ENCODE data around the gene PRSS27. TPM values are rescaled to one million over a fixed set of nuclear protein-coding genes. Genes with fewer than 3 reads are reported as not detected.
"Not testable (repeated sequence)": the region's sequence is repeated elsewhere in the genome, so short reads cannot be mapped to it uniquely, and the experiment has no call there.

Gene PRSS27
- total RNA-seq, 1 donor from 2014 or later, result 1.0 TPM

DNA sequence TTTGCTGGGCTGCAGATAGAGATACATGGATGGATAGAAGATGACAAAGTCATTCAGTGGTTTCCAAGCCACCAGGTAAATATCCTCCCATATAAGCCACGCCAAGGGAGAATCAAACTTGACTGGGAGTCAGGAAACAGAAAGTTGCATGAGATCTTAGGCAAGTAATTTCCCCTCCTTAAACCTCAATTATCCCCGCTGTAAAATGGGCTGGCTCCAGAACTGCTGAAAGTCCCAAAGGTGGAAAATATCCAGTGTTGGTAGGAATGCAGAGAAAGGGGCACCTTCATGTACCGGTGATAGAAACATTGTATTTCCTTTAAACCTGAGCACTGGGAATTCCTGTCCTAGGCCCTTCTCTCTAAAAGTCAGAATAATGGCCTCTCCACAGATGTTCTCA is 43.1 kb downstream of the PRSS27 start:
- intact Hi-C loops (cut with micrococcal nuclease), result not testable (repeated sequence)

DNA sequence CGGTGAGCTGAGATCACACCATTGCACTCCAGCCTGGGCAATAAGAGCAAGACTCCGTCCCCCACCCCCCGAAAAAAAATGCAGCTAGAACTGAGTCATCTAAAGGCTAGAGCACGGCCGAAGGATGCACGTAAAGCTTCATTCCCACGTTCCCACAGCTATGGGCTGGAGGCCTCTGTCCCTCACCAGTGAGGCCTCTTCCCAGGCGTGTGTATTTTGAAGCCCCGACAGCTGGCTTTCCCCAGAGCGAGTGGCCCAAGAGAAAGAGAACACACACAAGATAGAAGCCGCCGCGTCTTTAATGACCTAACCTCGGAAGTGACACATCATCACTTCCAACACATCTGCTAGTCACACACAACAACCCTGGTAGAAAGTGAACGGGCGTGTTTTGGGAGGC is 44.3 kb downstream of the PRSS27 start:
- intact Hi-C loops (cut with micrococcal nuclease), result no loop called here

DNA sequence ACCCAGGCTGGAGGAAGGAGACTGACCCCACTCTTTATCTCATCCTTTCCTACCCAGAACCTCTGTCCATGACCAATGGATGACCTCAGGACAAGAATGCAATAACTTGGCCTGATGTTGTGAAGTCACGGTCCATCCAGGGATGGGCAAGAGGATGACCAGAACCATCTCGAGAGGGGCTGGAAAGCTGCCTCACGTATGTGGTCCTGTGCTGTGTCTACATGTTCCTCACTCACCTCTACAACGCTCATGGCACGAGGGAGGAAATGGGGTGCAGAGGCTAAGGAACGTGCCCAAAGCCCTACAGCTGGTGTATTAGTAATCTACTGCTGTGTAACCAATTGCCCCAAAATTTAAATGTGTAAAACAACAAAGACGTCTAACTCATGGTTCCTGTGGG is 45.0 kb downstream of the PRSS27 start:
- intact Hi-C loops (cut with micrococcal nuclease), result no loop called here

DNA sequence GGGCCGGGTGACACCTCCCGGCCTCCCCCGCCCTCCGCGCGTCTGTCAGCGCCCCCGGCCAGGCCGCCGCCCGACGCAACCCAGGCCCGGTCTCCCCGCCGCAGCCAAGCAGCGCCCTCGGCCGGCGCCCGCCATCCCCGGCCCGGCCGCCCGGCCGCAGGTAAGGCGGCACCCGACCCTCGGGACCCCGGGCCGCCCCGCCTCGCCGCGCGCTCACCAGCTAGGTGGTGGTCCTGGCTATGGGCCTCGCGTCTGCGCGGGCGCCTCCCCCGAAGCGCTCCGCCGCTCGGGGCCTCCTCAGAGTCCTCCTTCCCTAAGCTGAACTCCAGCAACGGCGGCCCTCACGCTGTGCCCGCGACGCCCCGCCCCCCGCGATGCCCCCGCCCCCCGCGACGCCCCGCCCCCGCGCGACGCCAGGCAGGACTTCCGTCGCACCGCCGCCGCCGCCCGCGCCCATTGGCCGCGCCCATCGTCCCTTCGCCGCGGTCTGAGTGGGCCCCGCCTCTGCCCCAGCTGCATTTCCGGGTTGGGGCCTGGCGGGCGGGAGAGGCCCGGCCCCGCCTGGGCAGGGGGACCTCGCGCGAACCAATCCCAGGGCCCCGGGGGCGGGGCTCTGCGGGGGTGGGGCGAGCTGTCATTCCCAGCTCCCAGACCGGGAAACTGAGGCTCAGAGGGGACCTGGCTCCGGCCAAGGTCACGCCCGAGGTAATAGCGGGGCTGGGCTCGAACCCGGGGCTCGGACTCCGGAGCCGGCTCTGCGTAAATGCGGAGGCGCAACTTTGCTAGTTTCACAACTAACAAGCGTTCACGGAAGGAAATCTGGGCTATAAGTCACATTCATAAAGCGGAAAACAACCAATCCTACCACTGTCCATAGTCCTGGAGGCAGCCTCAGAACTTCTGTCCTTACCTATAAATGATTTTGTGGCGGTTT is 46.7 kb downstream of the PRSS27 start:
- intact Hi-C loops (cut with micrococcal nuclease), result loop anchor here (1.0 to 5.0 kb wide), 3 partner anchors 79 to 194 kb away; partner anchors contain the start of genes CEMP1 and SRRM2

DNA sequence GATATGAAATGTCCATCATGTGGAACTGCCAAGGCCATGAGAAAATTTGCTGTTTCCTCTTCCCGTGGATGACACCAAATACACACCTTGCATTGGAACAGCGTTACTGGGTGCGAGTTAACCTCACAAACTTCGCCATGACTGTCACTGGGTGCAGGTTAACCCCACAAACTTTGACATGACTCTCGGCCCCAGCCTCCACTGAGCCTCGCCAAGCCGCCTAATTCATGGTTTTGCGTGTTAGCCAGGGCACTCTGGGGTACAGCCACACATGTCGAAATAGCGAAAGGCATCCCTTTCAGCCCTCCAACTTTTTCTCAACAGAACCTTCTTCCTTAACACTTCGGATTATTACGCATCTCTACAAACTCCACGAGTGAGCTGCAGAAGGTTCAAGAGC is 48.3 kb downstream of the PRSS27 start:
- intact Hi-C loops (cut with micrococcal nuclease), result loop anchor here (5.0 kb wide), 2 partner anchors 139 to 196 kb away; partner anchors contain the start of gene CEMP1

DNA sequence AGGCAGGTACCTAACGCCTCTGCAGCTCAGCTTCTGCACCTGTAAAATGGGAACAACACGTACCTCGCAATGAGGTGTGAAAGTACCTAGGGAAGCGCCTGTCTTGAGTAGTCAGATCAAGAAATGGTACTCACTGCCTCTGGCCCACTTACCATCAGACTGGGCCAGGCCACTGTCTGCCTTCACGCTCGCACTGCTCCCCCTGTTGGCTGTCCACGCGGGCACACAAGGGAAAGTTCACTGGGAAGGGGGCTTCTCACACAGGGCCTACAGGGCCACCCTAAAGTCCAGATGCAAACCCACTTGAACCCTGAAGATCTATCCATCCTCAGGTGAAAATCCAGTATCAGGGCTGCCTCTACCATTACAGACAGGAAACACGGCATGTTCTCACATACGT is 48.8 kb downstream of the PRSS27 start:
- intact Hi-C loops (cut with micrococcal nuclease), result loop anchor here (5.0 kb wide), 2 partner anchors 139 to 196 kb away; partner anchors contain the start of gene CEMP1

DNA sequence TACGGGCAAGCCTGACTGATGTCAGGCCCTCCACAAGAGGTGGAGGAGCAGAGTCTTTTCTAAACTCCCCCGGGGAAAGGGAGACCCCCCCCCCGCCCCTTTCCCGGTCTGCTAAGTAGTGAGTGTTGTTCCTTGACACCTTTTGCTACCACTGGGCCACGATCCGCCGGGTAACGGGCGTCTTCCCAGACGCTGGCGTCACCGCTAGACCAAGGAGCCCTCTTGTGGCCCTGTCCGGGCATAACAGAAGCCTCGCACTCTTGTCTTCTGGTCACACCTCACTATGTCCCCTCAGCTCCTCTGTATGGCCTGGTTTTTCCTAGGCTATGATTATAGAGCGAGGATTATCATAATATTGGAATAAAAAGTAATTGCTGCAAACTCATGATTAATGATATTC is 50.0 kb downstream of the PRSS27 start:
- intact Hi-C loops (cut with micrococcal nuclease), result loop anchor here (5.0 kb wide), 2 partner anchors 138 to 197 kb away; partner anchors contain the start of gene CEMP1

DNA sequence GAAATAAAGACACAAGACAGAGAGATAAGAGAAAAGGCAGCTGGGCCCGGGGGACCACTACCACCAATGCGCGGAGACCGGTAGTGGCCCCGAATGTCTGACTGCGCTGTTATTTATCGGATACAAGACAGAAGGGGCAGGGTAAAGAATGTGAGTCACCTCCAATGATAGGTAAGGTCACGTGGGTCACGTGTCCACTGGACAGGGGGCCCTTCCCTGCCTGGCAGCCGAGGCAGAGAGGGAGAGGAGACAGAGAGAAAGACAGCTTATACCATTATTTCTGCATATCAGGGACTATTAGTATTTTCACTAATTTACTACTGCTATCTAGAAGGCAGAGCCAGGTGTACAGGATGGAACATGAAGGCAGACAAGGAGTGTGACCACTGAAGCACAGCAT is 50.4 kb downstream of the PRSS27 start:
- intact Hi-C loops (cut with micrococcal nuclease), result not testable (repeated sequence)

DNA sequence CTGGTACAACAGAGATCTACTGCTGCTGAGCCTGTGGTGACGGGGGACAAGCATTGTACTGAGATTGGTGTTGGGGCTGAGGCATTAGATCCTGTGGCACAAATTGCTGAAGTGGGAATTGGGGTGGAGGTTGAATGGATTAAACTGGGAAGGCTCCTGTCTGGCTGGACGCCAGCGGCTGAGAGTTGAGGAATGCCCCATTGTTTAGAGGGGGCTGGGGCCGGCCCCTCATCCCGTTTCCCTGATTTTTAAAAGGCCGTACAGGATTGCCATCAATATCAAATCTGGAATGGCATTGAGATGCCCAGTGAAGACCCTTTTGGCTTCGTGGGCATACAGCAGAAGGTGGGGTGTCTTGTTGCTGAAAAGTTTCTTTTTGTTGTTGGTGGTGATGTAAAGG is 53.4 kb downstream of the PRSS27 start:
- intact Hi-C loops (cut with micrococcal nuclease), result not testable (repeated sequence)

DNA sequence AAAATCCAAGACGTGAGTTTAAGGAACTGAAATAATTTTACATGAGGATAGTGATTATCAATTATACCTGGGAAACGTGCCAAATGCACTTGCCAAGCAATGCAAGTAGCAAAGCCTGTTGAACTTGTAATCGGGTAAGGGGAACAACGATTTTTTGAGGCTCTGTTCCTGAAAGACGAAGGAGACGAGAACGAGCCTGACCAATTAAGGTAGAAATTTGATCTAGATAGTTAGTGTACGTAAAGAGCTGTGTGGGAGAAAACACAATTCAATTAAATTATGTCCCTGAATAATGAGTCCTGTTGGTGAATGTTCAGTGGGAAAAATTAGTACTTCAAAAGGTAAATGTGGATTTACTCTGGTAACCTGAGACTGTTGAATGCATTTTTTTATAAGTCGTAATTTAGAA is 55.4 kb downstream of the PRSS27 start:
- intact Hi-C loops (cut with micrococcal nuclease), result no loop called here

DNA sequence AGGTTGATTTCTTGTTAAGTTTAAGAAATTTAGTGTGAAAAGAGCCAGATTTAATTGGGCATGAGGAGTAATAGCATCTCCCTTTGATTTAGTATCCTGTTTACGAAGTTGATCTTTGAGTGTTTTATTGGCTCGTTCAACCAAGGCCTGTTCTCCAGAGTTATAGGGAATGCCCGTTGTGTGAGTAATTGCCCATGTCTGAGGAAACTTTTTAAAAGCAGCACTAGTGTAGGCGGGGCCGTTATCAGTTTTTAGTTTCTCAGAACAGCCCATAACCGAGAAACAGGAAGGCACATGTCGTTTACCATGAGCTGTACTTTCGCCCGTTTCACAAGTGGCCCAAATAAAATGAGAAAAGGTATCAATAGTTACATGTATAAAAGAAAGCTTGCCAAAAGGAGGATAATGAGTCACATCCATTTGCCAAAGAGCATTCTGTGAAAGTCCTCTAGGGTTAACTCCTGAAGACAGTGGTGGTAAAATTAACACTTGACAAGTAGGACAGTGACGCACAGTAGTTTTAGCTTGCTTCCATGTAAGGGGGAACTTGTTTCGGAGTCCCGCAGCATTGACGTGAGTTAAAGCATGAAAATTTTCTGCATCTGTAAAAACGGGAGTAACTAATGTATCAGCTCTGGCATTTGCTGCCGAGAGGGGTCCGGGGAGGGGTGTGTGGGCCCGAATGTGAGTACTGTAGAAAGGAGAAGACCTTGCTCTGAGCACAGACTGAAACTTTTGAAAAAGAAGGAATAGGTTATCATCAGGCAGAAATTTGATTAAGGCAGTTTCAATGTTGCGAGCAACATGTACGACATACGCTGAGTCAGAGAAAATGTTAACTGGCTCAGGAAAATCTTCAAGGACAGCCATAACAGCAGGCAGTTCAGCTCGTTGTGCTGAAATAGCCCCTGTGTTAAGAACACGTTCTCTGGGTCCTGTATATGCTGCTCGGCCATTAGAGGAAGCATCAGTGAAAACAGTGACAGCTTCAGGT is 56.2 kb downstream of the PRSS27 start:
- intact Hi-C loops (cut with micrococcal nuclease), result no loop called here

Other genes starting within 250 kb of the PRSS27 start
- not detected in 2 replicates for gene NTN3, start 248.9 kb downstream of the PRSS27 start, total RNA-seq
- 11.3 and 11.5 TPM in 2 replicates for gene TBC1D24, start 245.1 kb downstream of the PRSS27 start, total RNA-seq
- 94.4 and 99.5 TPM in 2 replicates for gene ATP6V0C, start 206.3 kb downstream of the PRSS27 start, total RNA-seq
- gene AMDHD2, start 199.9 kb downstream of the PRSS27 start, total RNA-seq, result 41.2 and 44.8 TPM in 2 replicates
- not detected in 2 replicates for gene CEMP1, start 188.8 kb downstream of the PRSS27 start, total RNA-seq
- gene PDPK1, start 182.2 kb downstream of the PRSS27 start, total RNA-seq, result 46.5 and 47.1 TPM in 2 replicates
- gene KCTD5, start 37.7 kb downstream of the PRSS27 start, total RNA-seq, result 33.9 and 37.2 TPM in 2 replicates
- 559 and 595 TPM in 2 replicates for gene SRRM2, start 32.4 kb upstream of the PRSS27 start, total RNA-seq
- 232 TPM in 2 replicates for gene ELOB, start 57.1 kb upstream of the PRSS27 start, total RNA-seq
- gene PRSS33, start 67.3 kb upstream of the PRSS27 start, total RNA-seq, result not detected in 2 replicates
- not detected in 2 replicates for gene PRSS41, start 78.2 kb upstream of the PRSS27 start, total RNA-seq
- 5.7 and 6.6 TPM in 2 replicates for gene PRSS21, start 97.0 kb upstream of the PRSS27 start, total RNA-seq
- 6.5 and 8.0 TPM in 2 replicates for gene ZG16B, start 110.1 kb upstream of the PRSS27 start, total RNA-seq
- not detected in 2 replicates for gene PRSS22, start 137.9 kb upstream of the PRSS27 start, total RNA-seq
- 20.0 and 23.6 TPM in 2 replicates for gene FLYWCH2, start 163.0 kb upstream of the PRSS27 start, total RNA-seq
- gene FLYWCH1, start 191.7 kb upstream of the PRSS27 start, total RNA-seq, result 61.6 and 67.3 TPM in 2 replicates
- gene KREMEN2, start 244.1 kb upstream of the PRSS27 start, total RNA-seq, result not detected in 2 replicates
- 43.0 and 49.9 TPM in 2 replicates for gene PAQR4, start 249.1 kb upstream of the PRSS27 start, total RNA-seq